HG03342 (cell line): ENCODE data around the gene NAALAD2.
"Not testable (repeated sequence)": the region's sequence is repeated elsewhere in the genome, so short reads cannot be mapped to it uniquely, and the experiment has no call there.

Experiments
- ATAC-seq: cut with Tn5 transposase; IDR thresholded peaks from one replicate; pipeline ENCODE4 v1.9.1; 2021; ENCODE audit warnings: mild to moderate bottlenecking, moderate library complexity; ENCODE audit not compliant: unreplicated experiment

Gene NAALAD2

DNA sequence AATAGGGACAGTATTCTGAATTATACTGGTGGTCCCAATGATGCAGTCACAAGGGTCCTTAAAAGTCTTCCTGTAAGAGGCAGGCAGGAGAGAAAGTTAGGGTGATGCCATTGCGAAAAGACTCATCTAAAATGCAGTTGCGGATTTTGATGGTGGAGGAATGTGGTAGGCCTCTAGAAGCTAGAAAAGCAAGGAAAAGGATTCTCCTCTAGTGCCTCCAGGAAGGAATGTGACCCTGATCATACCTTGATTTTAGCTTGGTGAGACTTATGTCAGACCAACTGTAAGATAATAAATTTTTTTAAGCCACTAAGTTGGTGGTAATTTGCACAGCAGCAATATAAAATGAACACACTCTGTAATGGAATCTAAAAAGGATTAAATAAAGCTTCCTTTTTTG is 54.5 kb downstream of the NAALAD2 start:
- no peak for ATAC-seq

DNA sequence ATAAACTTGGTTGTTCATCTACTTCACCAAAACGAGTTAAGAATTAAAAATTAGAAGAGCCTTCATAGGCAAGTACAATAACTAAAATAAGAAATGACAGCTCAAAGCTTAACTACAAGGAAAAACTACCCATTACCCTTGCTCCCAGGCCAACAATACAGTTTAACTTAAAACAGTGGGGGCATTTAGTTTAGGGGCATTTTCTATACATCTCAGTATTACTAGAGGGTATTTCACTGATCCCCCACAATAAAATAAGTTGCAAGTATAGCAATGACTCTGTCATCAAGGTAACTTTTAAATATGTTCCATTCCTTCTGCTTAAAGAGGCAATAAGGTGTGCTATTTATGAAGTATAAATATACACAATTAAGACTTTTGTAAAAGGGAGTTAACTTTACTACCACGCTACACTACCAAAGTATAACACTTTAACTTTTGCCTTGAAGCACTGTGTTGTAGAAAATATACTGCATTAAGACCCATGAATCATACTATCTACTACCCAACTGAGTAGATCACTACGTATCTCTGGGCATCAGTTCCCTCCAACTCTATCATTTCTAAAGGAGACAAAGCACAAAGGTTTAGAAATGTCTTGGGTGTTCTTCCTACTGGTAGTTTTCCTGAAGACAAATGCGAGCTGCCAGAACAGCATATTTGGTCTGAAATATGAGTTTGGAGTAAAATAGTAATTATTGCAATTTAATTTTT is 58.6 kb downstream of the NAALAD2 start:
- no peak for ATAC-seq

DNA sequence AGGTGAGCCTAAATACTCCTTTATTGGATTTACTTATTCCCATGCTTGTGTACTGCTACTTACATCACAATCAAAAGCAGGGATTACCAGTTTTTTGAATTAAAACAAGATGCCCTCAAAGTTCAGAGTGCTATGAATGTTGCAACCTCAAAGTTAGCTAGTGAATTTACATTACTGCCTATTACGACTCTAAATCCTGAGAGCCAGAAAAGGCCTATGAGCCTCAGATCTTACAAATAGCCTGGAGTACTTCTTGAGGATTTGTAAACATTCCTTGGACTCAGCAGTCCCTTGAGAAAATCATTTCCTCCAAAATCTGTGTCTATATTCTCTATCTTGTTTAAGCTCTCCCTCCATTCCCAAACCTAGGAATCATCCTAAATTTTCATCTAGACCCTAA is 62.9 kb downstream of the NAALAD2 start:
- ATAC-seq, result no peak

DNA sequence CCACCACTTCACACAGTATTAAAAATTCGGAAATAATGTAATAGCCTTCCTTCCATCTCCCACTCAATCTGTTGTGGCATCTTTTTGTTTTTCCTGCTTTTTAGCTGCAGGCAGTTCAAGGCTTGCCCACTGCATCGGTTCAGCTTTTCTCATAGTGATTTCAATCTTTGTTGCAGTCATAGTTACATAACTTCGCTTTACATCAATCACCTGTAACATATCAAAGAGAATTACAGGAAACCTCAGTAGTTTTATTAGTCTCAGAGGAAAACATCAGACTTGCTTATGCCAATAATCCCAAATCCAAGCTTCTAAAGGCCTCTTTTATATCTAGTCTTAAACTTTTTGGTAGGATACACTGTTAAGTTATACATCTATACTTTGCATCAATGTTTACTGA is 67.9 kb downstream of the NAALAD2 start:
- no peak for ATAC-seq

DNA sequence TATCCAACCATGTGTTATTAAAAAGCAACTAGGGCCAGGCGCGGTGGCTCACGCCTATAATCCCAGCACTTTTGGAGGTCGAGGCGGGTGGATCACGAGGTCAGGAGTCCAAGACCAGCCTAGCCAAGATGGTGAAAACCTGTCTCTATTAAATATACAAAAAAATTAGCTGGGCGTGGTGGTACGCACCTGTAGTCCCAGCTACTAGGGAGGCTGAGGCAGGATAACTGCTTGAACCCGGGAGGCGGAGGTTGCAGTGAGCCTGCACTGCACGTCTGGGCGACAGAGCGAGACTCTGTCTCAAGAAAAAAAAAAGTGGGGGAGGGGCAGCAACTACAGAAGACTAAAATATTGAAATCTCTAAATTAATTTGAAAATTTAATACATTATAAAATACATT is 69.9 kb downstream of the NAALAD2 start:
- no peak for ATAC-seq

DNA sequence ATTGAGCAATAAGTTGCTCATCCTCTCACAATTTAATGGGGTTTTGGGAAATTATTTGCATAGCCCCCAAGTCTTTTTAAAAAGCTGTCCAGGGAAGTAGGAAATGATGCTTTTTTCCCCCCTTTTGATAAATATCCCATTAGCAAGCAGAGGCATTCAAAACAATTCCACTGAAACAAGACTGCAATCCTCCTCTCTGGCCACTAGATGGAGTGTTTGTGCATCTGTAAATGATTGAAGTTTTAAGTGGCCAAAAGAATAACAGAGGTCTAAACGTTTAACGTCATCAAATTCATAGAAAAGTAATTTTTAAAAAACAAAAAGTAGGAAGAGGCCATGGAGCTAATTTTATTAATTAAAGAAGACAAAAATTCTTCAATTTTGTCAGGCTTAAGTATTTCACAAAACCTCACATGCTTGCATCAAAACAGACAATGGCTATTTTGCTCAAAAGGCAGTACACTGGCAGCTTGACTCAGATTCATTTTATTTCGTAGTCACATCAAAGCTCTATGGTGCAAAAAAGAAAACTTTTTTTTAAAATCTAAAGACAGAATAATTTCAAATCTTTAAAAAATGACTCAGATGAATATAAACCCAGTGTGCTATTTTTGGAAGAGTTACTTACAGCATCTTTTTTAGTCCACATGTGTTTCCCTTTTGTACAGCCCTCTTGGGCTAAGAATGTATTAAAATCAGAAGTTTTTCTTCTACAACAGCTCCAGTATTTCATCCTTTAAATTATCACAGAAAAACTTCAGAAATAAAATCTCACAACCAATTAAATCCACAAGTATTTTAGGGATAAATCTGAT is 70.6 kb downstream of the NAALAD2 start:
- peak; percentile 89 for ATAC-seq

DNA sequence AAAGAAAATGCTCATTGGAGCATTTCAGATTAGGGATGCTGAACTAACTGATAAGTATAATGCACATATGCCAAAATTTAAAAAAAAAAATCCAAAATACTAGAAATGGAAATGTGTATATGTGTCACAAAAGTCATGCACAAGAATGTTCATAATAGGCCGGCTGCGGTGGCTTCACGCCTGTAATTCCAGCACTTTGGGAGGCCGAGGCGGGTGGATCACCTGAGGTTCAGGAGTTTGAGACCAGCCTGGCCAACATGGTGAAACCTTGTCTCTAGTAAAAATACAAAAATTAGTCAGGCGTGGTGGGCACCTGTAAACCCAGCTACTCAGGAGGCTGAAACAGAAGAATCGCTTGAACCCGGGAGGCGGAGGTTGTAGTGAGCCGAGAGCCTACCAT is 73.5 kb downstream of the NAALAD2 start:
- not testable (repeated sequence) for ATAC-seq

DNA sequence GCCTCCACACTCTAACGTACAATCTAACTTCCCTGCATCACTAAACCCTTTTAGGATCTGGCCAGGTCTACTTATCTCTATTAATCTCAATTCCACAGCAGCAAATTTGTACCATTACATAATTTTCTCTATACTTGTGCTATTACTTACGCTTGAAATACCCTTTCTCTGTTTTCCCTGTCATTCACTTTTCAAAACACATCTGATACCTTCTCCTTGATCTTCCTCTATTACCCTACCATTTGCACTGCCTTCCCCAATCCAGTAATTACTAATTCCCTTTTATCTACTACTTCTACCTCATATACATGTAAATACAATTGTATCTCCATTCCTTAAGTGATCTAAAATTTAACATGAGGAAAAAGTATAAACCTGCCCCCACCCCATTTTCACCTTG is 74.4 kb downstream of the NAALAD2 start:
- ATAC-seq, result no peak

DNA sequence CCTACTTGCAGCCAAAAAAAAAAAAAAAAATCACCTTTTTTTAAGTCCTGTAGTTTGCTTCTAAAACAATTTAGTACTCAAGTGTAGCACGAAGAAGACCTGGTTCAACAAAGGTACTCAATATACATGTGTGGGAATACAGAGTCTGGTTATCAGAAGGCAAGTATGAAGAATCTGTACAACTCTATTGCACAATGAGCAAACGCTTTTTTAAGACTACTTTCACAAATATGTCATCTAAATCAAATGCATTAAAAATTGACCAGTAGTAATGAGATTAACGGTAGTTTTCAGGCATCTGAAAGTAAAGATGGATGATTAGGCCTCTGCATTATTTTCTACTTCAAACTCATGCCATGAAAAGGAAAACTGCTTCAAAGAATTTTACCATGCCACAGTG is 78.9 kb downstream of the NAALAD2 start:
- ATAC-seq, result no peak

DNA sequence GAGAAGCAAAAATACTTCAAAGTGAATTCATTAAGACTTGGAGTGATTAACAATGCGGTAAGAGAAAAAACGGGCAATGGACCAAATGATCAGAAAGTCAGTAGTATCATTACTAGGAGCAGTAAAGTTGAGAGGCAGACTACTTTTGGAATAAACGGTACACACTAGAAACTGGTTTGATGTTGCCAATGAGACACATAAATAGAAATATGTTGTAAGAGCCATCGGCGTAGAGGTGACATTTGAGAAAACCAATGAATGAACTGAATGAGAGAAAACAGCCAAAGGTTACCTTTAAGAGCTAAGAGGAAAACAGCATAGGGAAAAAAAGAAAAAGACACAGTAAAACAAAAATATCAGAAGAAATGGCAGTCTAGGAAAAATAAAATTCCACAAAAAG is 82.1 kb downstream of the NAALAD2 start:
- ATAC-seq, result no peak

DNA sequence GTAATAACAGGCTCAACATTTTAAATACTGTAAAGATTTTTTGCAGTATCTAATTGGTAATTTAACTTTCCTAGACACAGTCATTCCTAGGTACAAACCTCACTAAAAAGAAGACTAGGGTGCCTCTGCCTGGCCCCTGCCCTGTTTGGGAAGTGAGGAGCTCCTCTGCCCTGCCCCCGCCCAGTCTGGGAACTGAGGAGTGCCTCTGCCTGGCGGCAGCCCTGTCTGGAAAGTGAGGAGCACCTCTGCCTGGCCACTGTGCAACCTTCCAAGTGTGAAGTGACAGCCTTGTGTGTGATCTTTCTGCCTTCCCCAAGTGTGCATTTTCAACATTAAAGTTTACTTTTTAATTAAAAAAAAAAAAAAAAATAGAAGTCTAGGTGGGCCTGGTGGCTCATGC is 84.1 kb downstream of the NAALAD2 start:
- ATAC-seq, result no peak

DNA sequence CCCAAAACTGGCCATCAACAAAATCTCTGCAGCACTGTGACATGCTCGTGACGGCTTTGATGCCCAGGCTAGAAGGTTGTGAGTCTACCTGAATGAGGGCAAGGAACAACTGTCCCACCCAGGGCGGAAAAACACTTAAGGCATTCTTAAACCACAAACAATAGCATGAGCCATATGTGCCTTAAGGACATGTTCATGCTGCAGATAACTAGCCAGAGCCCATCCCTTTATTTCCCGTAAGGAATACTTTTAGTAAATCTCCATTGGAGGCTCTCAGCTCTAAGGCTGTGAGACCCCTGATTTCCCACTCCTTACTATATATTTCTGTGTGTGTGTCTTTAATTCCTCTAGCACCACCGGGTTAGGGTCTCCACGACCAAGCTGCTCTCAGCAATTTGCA is 85.0 kb downstream of the NAALAD2 start:
- no peak for ATAC-seq

DNA sequence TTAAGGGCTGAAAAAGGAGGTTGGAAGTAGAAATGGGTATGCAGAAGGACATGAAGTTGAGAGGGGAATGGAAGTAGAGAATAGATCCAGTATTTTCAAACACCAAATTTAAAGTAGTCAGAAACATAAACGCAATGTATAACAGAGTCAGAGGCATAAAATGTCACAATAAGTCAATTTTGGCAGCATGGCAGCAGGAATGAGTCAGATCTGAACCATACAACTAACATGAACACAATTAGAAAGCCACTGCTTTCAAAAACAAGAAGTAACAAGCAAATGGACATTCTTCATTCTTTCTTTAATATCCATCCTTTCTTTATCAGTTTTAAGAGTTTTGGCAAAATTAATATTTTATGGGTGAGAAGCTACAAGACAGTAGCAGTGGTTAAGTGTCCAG is 85.9 kb downstream of the NAALAD2 start:
- no peak for ATAC-seq

DNA sequence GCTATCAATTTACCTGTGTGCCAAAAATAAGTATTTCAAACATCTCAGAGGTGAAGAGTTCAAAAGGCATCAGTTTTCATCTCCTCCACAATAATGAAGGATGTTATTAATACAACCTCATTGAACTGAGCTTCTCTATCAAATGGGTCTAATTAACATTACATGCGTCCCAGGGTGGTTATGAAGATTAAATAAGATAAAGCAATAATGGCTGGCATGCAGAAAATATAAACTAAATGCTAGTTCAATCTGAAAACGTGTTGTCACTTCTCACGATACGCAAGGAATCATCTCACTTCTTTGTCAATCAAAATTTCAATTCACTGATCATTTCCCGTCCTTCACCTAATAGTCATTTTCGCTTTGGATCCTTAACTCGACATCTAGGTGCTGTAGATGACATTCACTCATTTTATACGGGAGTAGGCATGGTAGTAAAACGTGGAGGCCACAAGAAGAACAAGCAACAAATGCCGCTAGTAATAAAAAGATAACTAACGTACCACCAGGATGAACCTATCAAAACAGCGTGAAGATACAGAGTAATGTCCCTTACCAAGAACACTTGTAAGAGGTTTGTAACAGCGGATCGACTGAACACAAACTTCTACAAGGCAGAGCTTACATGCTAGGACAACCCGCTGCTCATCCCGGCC is 87.5 kb downstream of the NAALAD2 start:
- no peak for ATAC-seq

DNA sequence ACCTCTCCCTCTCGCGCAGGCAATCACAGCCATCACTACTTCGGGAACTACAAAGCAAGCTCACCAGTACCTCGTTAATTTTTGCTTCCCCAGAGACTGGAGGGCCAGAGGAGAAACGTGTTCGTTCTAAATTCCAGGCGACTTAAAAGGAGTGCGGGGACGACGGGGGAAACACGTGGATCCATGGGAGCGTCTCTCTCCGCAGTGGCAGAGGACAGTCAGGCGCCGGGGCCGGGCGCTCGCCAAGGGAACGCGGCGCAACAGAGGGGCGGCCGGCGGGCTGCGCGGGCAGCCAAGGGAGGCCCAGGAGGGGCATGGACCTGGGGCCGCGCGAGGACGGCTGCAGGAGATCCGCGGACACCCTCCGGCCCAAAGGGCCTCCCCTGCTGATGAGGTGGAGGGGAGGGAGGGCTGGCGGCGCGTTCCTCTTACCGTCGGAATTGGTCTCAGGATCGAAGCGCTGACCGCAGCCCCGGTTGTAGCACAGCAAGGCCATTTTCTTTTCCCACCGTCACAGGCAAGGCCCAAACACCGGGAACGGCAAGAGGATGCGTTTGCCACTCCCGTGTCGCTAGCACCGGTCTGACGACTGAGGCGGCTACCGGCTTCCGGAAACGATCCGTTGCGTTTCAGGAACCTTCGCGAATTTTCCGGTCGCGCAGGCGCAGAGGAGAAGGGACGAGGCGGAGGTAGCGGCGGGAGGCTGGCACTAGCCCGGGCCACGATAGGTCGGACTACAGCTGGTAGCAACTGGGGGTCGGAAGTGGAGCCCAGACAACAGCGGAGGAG is 88.2 kb downstream of the NAALAD2 start, which contains the start of gene CHORDC1:
CHORDC1 (minus strand) TSS at position 591 of the 789 bp plus-strand sequence; CDS start at position 496, 95 bp downstream.
- ATAC-seq, result peak; percentile 91

DNA sequence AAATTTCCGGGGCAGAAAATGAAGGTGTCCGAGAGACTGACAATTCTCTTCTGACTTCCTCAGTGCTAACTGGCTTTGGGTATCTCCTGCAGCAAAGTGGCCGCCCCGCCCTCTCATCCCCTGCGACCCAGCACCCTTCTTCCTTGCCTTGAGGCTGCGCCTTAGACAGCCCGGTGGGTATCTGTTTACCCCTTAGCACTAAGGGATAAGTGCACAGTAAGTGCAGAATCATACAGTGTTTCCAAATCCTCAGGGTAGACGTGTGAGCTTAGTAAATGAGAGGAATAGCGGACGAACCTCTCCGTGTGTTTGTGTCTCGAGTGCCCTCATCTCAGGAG is 88.8 kb downstream of the NAALAD2 start:
- ATAC-seq, result no peak

DNA sequence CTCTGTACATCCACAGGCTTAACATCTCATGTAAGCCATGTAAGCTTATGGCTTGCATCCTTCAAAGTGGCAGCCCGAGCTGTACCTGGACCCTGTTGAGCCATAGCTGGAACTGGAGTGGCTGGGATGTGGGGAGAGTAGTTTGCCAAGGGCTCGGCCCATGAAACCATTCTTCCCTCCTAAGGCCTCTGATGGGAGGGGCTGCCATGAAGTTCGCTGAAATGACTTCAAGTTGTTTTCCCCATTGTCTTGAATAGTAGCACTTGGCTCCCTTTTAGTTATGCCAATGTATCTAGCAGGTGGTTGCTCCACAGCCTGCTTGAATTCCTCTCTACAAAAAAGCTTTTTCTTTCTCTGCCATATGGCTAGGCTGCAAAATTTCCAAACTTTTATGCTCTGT is 93.6 kb downstream of the NAALAD2 start:
- ATAC-seq, result no peak

DNA sequence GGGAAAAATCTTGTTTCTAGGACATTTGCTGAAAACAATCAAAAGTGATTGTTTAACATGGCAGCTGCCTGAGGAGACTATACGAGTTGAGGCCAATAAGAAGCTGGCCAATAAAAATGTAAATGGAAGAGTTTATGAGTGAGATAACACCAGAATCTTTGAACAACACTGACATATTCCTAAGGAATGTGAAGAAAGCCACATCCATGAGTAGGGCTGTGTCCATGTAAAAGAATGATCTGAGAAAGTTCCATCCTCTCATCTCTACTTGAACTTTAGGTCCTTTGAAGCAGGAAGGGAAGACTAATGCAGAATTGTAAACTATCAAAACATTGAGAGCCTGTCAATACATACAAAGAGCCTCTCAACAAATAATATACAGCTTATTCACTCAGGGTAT is 95.3 kb downstream of the NAALAD2 start:
- ATAC-seq, result no peak

DNA sequence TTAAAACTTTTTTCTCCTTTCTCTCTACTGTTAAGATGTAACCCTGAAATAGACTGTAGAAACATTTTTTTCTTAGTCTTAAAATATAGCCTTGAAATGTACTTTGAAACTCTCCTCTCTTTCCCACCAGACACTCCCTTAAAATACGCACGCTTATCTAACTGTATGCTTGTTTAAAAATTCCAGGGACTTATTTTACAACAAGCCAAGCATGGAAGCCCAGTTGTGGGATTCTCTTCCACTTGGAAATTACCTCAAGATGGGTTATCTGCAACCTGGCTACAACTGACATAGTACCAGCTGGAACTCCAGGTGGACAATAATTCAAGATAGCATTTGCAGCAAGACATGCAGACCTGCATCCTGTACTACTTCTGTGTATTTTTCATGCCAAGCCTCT is 100.5 kb downstream of the NAALAD2 start:
- no peak for ATAC-seq

DNA sequence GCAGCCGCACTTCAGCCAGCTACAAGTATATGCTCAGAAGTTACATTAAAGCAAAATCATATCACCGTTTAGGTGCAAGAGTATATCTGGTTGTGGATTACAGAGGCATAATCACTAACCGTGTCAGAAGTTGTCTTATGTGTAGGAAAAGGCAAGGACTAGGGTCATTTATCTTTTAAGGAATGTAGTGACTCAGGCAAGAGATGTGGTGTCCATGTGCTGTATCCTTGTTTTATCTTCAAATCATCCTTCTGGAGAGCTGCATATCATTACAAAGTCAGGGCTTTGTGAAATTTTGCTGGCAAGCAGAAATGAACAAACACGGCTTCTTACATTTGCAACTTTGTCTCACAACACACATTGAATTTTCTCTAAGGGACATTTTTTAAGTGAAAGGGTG is 101.1 kb downstream of the NAALAD2 start:
- ATAC-seq, result no peak

DNA sequence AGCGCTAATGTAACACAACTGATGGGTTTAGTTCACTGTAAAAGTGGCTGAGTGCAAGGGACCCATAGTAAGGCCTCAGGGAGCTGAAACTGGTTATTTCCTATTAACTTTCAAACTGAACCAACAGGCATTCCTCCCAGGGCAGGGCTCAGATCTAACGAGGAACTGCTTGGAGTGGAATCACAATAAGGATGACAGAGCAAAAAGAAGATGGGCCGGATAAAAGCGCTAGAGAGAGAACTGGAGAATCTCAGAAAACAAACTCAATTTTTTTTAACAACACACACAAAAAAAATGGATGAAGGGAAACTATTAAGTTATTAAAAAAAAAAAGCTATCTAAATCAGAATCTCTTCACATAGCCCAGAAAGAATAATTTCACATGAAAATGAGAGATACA is 102.5 kb downstream of the NAALAD2 start:
- no peak for ATAC-seq
